K562 (cell line): ENCODE data around the gene PAM.

ENCODE experiments used
- EGR1 ChIP-seq: fragments of 450-650 bp; conservative IDR thresholded peaks from 2 replicates; pipeline ENCODE4 v1.6.1; 2017; ENCODE audit warnings: mild to moderate bottlenecking
- EZH2 ChIP-seq: IDR thresholded peaks from 2 replicates; pipeline ENCODE4 v1.6.1; 2012; ENCODE audit warnings: low read depth, mild to moderate bottlenecking, inconsistent platforms, low read length, borderline replicate concordance
- LEF1 ChIP-seq: fragments of 450-650 bp; IDR thresholded peaks from 2 replicates; pipeline ENCODE4 v1.6.1; 2016; ENCODE audit warnings: mild to moderate bottlenecking
- MECOM ChIP-seq: fragments of 250-450 bp; sonication (Bioruptor Pico); IDR thresholded peaks from 2 replicates; pipeline ENCODE4 v1.8.0; 2022; ENCODE audit warnings: inconsistent platforms
- NFE2 ChIP-seq: IDR thresholded peaks from 2 replicates; pipeline ENCODE4 v1.6.1; 2014; ENCODE audit warnings: antibody characterized with exemption, low read depth
- POLR2A ChIP-seq: fragments of 450-650 bp; conservative IDR thresholded peaks from 2 replicates; pipeline ENCODE4 v1.6.1; 2016
- SRSF1 ChIP-seq: fragments of 200-400 bp; formaldehyde crosslinking; IDR thresholded peaks from 2 replicates; pipeline ENCODE4 v1.6.1; 2017; ENCODE audit warnings: mild to moderate bottlenecking, low read depth, low read length, moderate library complexity
- ZNF175 ChIP-seq: fragments of 200-800 bp; sonication (Bioruptor generic); IDR thresholded peaks from 2 replicates; pipeline ENCODE4 v1.6.1; 2016; ENCODE audit warnings: low read depth, mild to moderate bottlenecking, missing genetic modification characterization, missing compliant biosample characterization
- ZNF197 ChIP-seq: fragments of 200-800 bp; sonication (Bioruptor generic); IDR thresholded peaks from 2 replicates; pipeline ENCODE4 v1.6.1; 2016; ENCODE audit warnings: low read depth, missing genetic modification characterization, missing compliant biosample characterization
- TF ChIP-seq, protein P1 (sequence below), 2 experiments: fragments of 450-650 bp in 1 of 2; sonication (generic) in 1 of 2; formaldehyde crosslinking in 1 of 2; IDR thresholded peaks; 2 replicates each; pipeline versions ENCODE4 v1.7.1 to v1.9.0; 2016 to 2022; ENCODE audit warnings: inconsistent platforms in 1 of 2, mild to moderate bottlenecking in 1 of 2, missing genetic modification reagents in 1 of 2
- TF ChIP-seq, protein P2 (sequence below), 3 experiments: IDR thresholded peaks in 2 of 3; conservative IDR thresholded peaks in 1 of 3; 2 replicates each; pipeline ENCODE4 v1.5.1; 2011 to 2012; ENCODE audit warnings: low read length in 3 of 3, mild to moderate bottlenecking in 3 of 3, control low read depth in 2 of 3, improper control_type of control experiment in 1 of 3, inconsistent platforms in 1 of 3, low read depth in 1 of 3, mixed read lengths in 1 of 3, moderate library complexity in 1 of 3; ENCODE audit not compliant: insufficient read depth in 2 of 3

DNA sequence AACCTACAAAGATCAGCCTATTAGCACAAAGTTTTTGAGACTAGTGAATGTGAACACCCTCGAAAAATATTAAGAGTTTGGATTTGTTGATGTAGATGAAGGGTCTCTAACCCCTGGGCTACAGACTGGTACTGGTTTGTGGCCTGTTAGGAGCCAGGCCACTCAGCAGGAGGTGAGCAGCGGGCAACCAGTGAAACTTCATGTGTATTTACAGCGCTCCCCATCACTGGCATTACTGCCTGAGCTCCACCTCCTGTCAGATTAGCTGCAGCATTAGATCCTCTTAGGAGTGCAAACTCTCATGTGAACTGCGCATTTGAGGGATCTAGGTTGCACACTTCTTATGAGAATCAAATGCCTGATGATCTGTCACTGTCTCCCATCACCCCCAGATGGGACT is 11.2 kb upstream of the PAM start:
- TF ChIP-seq POLR2A (no peak), NFE2 (no peak), ZNF175 (CRISPR knock-in tag) (no peak), ZNF197 (CRISPR knock-in tag) (no peak), EGR1 (no peak), MECOM (CRISPR knock-in tag) (no peak), SRSF1 (no peak), EZH2 (no peak), LEF1 (no peak)
- TF ChIP-seq, protein P1, sequence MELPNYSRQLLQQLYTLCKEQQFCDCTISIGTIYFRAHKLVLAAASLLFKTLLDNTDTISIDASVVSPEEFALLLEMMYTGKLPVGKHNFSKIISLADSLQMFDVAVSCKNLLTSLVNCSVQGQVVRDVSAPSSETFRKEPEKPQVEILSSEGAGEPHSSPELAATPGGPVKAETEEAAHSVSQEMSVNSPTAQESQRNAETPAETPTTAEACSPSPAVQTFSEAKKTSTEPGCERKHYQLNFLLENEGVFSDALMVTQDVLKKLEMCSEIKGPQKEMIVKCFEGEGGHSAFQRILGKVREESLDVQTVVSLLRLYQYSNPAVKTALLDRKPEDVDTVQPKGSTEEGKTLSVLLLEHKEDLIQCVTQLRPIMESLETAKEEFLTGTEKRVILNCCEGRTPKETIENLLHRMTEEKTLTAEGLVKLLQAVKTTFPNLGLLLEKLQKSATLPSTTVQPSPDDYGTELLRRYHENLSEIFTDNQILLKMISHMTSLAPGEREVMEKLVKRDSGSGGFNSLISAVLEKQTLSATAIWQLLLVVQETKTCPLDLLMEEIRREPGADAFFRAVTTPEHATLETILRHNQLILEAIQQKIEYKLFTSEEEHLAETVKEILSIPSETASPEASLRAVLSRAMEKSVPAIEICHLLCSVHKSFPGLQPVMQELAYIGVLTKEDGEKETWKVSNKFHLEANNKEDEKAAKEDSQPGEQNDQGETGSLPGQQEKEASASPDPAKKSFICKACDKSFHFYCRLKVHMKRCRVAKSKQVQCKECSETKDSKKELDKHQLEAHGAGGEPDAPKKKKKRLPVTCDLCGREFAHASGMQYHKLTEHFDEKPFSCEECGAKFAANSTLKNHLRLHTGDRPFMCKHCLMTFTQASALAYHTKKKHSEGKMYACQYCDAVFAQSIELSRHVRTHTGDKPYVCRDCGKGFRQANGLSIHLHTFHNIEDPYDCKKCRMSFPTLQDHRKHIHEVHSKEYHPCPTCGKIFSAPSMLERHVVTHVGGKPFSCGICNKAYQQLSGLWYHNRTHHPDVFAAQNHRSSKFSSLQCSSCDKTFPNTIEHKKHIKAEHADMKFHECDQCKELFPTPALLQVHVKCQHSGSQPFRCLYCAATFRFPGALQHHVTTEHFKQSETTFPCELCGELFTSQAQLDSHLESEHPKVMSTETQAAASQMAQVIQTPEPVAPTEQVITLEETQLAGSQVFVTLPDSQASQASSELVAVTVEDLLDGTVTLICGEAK (IDR thresholded peaks at IDR 0.05): no peak
- TF ChIP-seq, protein P1 (CRISPR knock-in tag; IDR thresholded peaks at IDR 0.05): no peak
- TF ChIP-seq, protein P2, sequence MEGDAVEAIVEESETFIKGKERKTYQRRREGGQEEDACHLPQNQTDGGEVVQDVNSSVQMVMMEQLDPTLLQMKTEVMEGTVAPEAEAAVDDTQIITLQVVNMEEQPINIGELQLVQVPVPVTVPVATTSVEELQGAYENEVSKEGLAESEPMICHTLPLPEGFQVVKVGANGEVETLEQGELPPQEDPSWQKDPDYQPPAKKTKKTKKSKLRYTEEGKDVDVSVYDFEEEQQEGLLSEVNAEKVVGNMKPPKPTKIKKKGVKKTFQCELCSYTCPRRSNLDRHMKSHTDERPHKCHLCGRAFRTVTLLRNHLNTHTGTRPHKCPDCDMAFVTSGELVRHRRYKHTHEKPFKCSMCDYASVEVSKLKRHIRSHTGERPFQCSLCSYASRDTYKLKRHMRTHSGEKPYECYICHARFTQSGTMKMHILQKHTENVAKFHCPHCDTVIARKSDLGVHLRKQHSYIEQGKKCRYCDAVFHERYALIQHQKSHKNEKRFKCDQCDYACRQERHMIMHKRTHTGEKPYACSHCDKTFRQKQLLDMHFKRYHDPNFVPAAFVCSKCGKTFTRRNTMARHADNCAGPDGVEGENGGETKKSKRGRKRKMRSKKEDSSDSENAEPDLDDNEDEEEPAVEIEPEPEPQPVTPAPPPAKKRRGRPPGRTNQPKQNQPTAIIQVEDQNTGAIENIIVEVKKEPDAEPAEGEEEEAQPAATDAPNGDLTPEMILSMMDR (IDR thresholded peaks at IDR 0.05 in 2 of 3, conservative IDR thresholded peaks at IDR 0.05 in 1 of 3; ENCODE audit: insufficient read depth in 2 of 3, low read depth in 1 of 3, low read length in 3 of 3): no peak
